PFSK-1 (cell line): ENCODE data around the gene GATD1.

ENCODE experiments used
- FOXP2 ChIP-seq: optimal IDR thresholded peaks from 2 replicates; pipeline ENCODE3; 2011; ENCODE audit warnings: borderline replicate concordance, control low read depth, inconsistent platforms; ENCODE audit not compliant: insufficient read depth; ENCODE audit errors: extremely low read length, extremely low read depth
- POLR2AphosphoS5 ChIP-seq: IDR thresholded peaks from 2 replicates; pipeline ENCODE4 v1.6.1; 2012; ENCODE audit warnings: low read depth, mild to moderate bottlenecking, control low read depth, low read length, moderate library complexity
- REST ChIP-seq, 2 experiments: IDR thresholded peaks; 2 replicates each; pipeline versions ENCODE4 v1.6.1 to v1.8.0; 2011 to 2012; ENCODE audit warnings: low read depth in 2 of 2, low read length in 2 of 2, control low read depth in 1 of 2, inconsistent platforms in 1 of 2, mild to moderate bottlenecking in 1 of 2, moderate library complexity in 1 of 2; ENCODE audit not compliant: insufficient read depth in 1 of 2
- SIN3A ChIP-seq: IDR thresholded peaks from 2 replicates; pipeline ENCODE4 v1.6.1; 2012; ENCODE audit warnings: mild to moderate bottlenecking, low read length, moderate library complexity, borderline replicate concordance; ENCODE audit not compliant: insufficient read depth
- TAF1 ChIP-seq: IDR thresholded peaks from 2 replicates; pipeline ENCODE4 v1.6.1; 2012; ENCODE audit warnings: low read length, control low read depth, borderline replicate concordance; ENCODE audit not compliant: insufficient read depth

The GATD1 gene

GRCh38 chr11:748007-748359, 29.3 kb downstream of the GATD1 start:
- TF ChIP-seq POLR2AphosphoS5 (no peak), REST (IDR thresholded peaks at IDR 0.05; ENCODE audit: insufficient read depth in 1 of 2, low read depth in 2 of 2, low read length in 2 of 2) (peak in 1 of 2 experiments; percentile 59; a peak in 1 of 4 replicates)

DNA sequence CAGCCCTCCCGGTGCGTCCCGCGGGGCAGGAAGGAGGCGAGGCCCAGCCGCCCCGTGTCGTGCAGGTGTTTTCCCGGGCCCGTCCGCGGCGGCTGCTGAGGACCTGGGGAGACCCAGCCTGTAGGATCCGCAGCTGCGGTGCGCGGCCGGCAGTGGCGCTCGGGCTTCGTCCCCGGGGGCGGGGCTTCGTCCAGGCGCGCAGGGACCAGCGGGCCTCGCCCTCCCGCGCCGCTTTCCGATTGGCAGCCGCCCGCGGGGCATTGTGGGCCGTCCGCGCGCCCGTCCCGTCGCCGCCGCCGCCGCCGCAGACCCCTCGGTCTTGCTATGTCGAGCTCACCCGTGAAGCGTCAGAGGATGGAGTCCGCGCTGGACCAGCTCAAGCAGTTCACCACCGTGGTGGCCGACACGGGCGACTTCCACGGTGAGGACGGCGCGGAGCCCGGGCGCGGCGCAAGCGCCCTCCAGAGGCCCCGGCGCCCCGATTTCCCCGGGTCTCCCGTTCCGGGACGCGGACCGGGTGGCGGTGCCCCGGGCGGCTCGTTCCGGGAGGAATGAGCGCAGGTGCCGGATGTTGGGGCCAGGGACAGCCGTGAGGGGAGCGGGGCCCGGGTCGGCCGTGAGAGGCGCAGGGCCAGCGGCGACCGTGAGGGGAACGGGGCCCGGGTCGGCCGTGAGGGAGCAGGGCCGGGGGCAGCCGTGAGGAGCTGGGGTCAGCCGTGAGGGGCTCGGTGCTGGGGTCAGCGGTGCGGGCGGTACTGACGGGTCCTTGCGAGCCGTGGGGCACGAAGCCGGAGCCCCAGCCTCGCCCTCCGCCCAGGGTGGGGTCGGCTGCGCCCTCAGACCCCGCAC, 29.9 kb downstream of the GATD1 start, which contains the start of gene TALDO1:
Gene TALDO1 (plus strand): TSS at position 307 of the 849 bp plus-strand sequence. CDS start 18 bp downstream, at position 325.
- no peak for TF ChIP-seq REST (IDR thresholded peaks at IDR 0.05; ENCODE audit: insufficient read depth in 1 of 2, low read depth in 2 of 2, low read length in 2 of 2)
- peak; percentile 41 for TF ChIP-seq FOXP2
- no peak for TF ChIP-seq SIN3A
- TF ChIP-seq TAF1, result 0 out of 2 replicates have a peak, but pooled peaks have one; percentile 59
- TF ChIP-seq POLR2AphosphoS5, result peak; percentile 76

GRCh38 chr11:746289-747157, 30.8 kb downstream of the GATD1 start:
- TF ChIP-seq TAF1 (no peak), FOXP2 (no peak), REST (IDR thresholded peaks at IDR 0.05; ENCODE audit: insufficient read depth in 1 of 2, low read depth in 2 of 2, low read length in 2 of 2) (no peak; a peak in 1 of 4 replicates), POLR2AphosphoS5 (no peak), SIN3A (no peak)

DNA sequence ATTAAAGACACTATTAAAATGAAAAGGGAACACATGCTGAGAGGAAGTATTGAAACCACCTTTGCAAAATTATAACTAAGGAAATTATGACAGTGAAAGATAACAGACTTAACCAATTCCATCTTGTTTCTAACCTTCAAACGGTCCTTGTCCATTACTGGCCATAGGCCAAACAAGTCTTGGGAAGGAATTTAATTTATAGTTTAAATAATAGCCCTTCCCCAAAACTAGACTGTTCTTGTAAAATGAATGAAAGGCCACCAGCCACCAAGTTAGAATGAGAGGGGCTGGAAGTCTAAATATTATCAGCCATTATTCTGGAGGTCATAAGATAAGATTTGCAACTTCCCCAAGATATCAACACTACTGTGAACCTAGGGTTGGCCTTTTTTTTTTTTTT, 31.9 kb downstream of the GATD1 start:
- no peak for TF ChIP-seq TAF1
- TF ChIP-seq SIN3A, result no peak
- TF ChIP-seq POLR2AphosphoS5, result no peak
- TF ChIP-seq FOXP2, result no peak
- TF ChIP-seq REST (IDR thresholded peaks at IDR 0.05; ENCODE audit: insufficient read depth in 1 of 2, low read depth in 2 of 2, low read length in 2 of 2), result no peak
